SU-DHL-6 (cell line): Measurements from ENCODE around the gene DTNBP1.

ENCODE experiments used
- H2AFZ ChIP-seq: fragments of 200-600 bp; sonication (generic); 2 replicates; pipeline ENCODE4 v1.6.1; 2014; ENCODE audit warnings: low read depth, mild to moderate bottlenecking, moderate library complexity, mixed read lengths, antibody characterized with exemption, low read length; ENCODE audit not compliant: severe bottlenecking
- H3F3A ChIP-seq: fragments of 200-600 bp; shearing (Covaris generic); 2 replicates; pipeline ENCODE4 v1.6.0; 2016; ENCODE audit warnings: antibody characterized with exemption, mild to moderate bottlenecking; ENCODE audit not compliant: insufficient read depth
- H3K27ac ChIP-seq: fragments of 200-600 bp; sonication (generic); 2 replicates; pipeline ENCODE4 v1.5.1; 2016; ENCODE audit warnings: low read depth, mild to moderate bottlenecking, low read length, moderate library complexity, mixed read lengths
- H3K27me3 ChIP-seq: fragments of 200-600 bp; sonication (generic), shearing (Covaris generic); 2 replicates; pipeline ENCODE4 v1.6.0; 2014; ENCODE audit warnings: mild to moderate bottlenecking, low read length
- H3K36me3 ChIP-seq: fragments of 200-600 bp; sonication (generic); 2 replicates; pipeline ENCODE4 v1.6.1; 2014; ENCODE audit warnings: mild to moderate bottlenecking, low read length, mixed read lengths
- H3K4me2 ChIP-seq: fragments of 300-600, 200-600 bp; shearing (Covaris generic), sonication (generic); 2 replicates; pipeline ENCODE4 v1.6.0; 2014; ENCODE audit warnings: low read length, low read depth, mild to moderate bottlenecking; ENCODE audit not compliant: poor library complexity, severe bottlenecking
- H3K4me3 ChIP-seq: fragments of 200-600 bp; sonication (generic); 2 replicates; pipeline ENCODE4 v1.5.1; 2014; ENCODE audit warnings: antibody characterized with exemption, low read length, mild to moderate bottlenecking, mixed read lengths; ENCODE audit not compliant: insufficient read depth, poor library complexity, severe bottlenecking
- H3K79me2 ChIP-seq: fragments of 200-600 bp; sonication (generic); 2 replicates; pipeline ENCODE4 v1.6.1; 2014; ENCODE audit warnings: mild to moderate bottlenecking, low read length, moderate library complexity; ENCODE audit not compliant: insufficient read depth
- H3K9ac ChIP-seq: fragments of 200-600 bp; sonication (generic); 2 replicates; pipeline ENCODE4 v1.7.0; 2014; ENCODE audit warnings: mild to moderate bottlenecking, low read length
- H3K9me2 ChIP-seq: fragments of 200-600 bp; sonication (generic); replicated peaks from 2 replicates; pipeline ENCODE4 v1.6.1; 2014; ENCODE audit warnings: low read length; ENCODE audit not compliant: insufficient read depth
- H3K9me3 ChIP-seq: fragments of 200-600 bp; sonication (generic); 2 replicates; pipeline ENCODE4 v1.6.1; 2014; ENCODE audit warnings: low read length, mixed read lengths; ENCODE audit not compliant: insufficient read depth
- H4K20me1 ChIP-seq: fragments of 200-600 bp; sonication (generic); 2 replicates; pipeline ENCODE4 v1.6.1; 2014; ENCODE audit warnings: low read depth, mild to moderate bottlenecking, antibody characterized with exemption, low read length, moderate library complexity, mixed read lengths
- EZH2phosphoT487 ChIP-seq: fragments of 200-600 bp; sonication (generic), shearing (Covaris generic); conservative IDR thresholded peaks from 2 replicates; pipeline ENCODE4 v1.6.1; 2018; ENCODE audit warnings: mild to moderate bottlenecking, antibody characterized with exemption, low read length, moderate library complexity, mixed read lengths
- TF ChIP-seq, protein P1 (sequence below): fragments of 200-600 bp; sonication (generic); IDR thresholded peaks from one replicate; pipeline ENCODE4 v1.5.1; 2017; ENCODE audit warnings: antibody characterized with exemption, mild to moderate bottlenecking, low read length, moderate library complexity; ENCODE audit not compliant: insufficient read depth, poor library complexity, severe bottlenecking

Gene DTNBP1

DNA sequence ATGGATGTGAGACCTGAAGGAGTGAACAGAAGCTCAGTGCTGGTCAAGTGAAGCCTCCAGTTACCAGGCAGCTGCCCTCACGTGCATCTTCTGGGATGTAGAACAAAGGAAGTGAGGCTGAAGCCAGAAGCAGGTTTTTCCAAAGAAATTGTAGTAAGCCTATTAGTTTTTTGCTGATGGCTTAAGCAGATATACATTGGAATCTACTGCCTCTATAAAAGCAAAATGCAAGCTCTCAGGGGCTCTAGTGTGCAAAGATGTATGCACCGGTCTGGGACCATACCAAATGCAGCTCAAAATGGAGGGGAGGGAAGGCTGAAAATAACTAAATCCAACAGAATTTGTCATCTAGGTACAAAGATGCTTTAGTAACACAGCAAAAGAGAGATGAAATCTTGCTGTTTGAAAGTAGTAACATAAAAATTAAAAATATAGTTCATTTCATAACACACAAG lies 77.0 kb downstream of the DTNBP1 start:
- no peaks in the 10 kb centered on the region for H3K27me3 ChIP-seq
- TF ChIP-seq EZH2phosphoT487: no peak
- TF ChIP-seq, protein P1, sequence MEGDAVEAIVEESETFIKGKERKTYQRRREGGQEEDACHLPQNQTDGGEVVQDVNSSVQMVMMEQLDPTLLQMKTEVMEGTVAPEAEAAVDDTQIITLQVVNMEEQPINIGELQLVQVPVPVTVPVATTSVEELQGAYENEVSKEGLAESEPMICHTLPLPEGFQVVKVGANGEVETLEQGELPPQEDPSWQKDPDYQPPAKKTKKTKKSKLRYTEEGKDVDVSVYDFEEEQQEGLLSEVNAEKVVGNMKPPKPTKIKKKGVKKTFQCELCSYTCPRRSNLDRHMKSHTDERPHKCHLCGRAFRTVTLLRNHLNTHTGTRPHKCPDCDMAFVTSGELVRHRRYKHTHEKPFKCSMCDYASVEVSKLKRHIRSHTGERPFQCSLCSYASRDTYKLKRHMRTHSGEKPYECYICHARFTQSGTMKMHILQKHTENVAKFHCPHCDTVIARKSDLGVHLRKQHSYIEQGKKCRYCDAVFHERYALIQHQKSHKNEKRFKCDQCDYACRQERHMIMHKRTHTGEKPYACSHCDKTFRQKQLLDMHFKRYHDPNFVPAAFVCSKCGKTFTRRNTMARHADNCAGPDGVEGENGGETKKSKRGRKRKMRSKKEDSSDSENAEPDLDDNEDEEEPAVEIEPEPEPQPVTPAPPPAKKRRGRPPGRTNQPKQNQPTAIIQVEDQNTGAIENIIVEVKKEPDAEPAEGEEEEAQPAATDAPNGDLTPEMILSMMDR: no peak
- H3K4me2 ChIP-seq: peak overlapping the region; percentile 2
- H4K20me1 ChIP-seq: peaks cover 19% of the 10 kb centered on the region
- no peaks in the 10 kb centered on the region; the same call in 1 of the 2 replicates for H3F3A ChIP-seq
- no peak overlapping the region for H2AFZ ChIP-seq
- H3K9ac ChIP-seq: no peak overlapping the region
- no peak overlapping the region for H3K4me3 ChIP-seq
- no peaks in the 10 kb centered on the region for H3K9me3 ChIP-seq
- H3K36me3 ChIP-seq: no peaks in the 10 kb centered on the region; the same call in 1 of the 2 replicates
- H3K27ac ChIP-seq: no peak overlapping the region
- no peaks in the 10 kb centered on the region for H3K9me2 ChIP-seq
- peaks cover 70% of the 10 kb centered on the region for H3K79me2 ChIP-seq

DNA sequence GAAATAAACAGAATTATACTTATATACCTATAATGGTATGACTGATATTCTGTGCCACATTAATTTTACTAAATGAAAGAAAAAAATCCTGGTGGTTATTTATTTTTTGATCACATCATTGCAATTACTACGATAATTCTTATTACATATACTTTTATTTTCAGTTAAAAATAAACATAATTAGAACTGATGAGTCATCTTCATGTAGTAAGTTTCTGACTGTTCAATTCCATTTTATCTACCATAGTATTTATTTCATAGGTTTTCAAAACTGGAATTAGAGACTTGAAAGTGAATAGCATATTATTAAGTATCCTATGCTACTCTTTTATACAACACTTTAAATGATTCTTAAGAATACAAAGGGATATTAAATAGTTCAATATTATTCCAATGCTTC lies 80.3 kb downstream of the DTNBP1 start:
- TF ChIP-seq, protein P1: no peak
- TF ChIP-seq EZH2phosphoT487: no peak
- H4K20me1 ChIP-seq: peaks cover 14% of the 10 kb centered on the region
- H3K27ac ChIP-seq: no peak overlapping the region
- no peaks in the 10 kb centered on the region for H3K9me3 ChIP-seq
- peaks cover 73% of the 10 kb centered on the region for H3K79me2 ChIP-seq
- H2AFZ ChIP-seq: no peak overlapping the region
- H3K4me3 ChIP-seq: no peak overlapping the region
- H3K36me3 ChIP-seq: no peaks in the 10 kb centered on the region; the same call in 1 of the 2 replicates
- H3F3A ChIP-seq: no peaks in the 10 kb centered on the region
- H3K4me2 ChIP-seq: no peak overlapping the region
- H3K9ac ChIP-seq: no peak overlapping the region
- H3K9me2 ChIP-seq: no peaks in the 10 kb centered on the region
- H3K27me3 ChIP-seq: no peaks in the 10 kb centered on the region

DNA sequence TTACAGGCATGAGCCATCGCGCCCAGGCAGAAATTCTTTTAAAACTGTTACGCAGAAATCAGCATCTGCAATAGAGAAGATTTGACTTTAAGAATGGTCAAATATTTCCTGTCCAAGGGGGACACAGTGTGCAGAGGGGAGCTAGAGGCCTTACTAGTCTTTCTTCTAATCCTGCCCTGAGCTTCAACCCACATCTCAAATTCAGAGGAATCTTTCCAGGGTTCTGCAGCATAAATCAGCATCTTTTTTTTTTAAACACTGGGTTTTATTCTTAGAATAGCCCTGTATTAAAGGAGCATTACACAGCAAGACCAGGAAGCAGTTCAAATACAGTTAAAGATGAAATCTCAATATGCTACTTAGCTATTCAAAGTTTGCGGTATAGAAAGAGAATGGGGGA lies 81.1 kb downstream of the DTNBP1 start:
- Histone ChIP-seq H3K79me2 (peaks cover 72% of the 10 kb centered on the region), H3F3A (no peaks in the 10 kb centered on the region), H3K4me2 (no peak overlapping the region), H4K20me1 (peaks cover 14% of the 10 kb centered on the region), H3K9me2 (no peaks in the 10 kb centered on the region), H3K36me3 (no peaks in the 10 kb centered on the region; the same call in 1 of the 2 replicates), H3K27me3 (no peaks in the 10 kb centered on the region), H3K9ac (no peak overlapping the region), H2AFZ (no peak overlapping the region), H3K9me3 (no peaks in the 10 kb centered on the region), H3K4me3 (no peak overlapping the region), H3K27ac (no peak overlapping the region)
- TF ChIP-seq, protein P1: no peak
- no peak for TF ChIP-seq EZH2phosphoT487
